SK-N-SH (cell line): ENCODE results near the gene MATK.

Experiments used
- EP300 ChIP-seq, 2 experiments: IDR thresholded peaks; 2 replicates each; pipeline versions ENCODE4 v1.4.0 to v1.6.1; 2012; ENCODE audit warnings: borderline replicate concordance in 1 of 2, low read depth in 1 of 2, low read length in 1 of 2
- EZH2phosphoT487 ChIP-seq: fragments of 200-600 bp; sonication (generic); IDR thresholded peaks from 2 replicates; pipeline ENCODE4 v1.6.1; 2017; ENCODE audit warnings: low read depth, mixed run types, mild to moderate bottlenecking, antibody characterized with exemption, moderate library complexity, borderline replicate concordance
- RCOR1 ChIP-seq: fragments of 150-350 bp; IDR thresholded peaks from 2 replicates; pipeline ENCODE4 v1.6.1; 2017; ENCODE audit warnings: antibody characterized with exemption, low read length
- YY1 ChIP-seq: IDR thresholded peaks from 2 replicates; pipeline ENCODE4 v1.4.0; 2012; ENCODE audit warnings: low read depth, mild to moderate bottlenecking
- TF ChIP-seq, protein P1 (sequence below): fragments of 200-600 bp; sonication (generic); IDR thresholded peaks from 2 replicates; pipeline ENCODE4 v1.6.1; 2017; ENCODE audit warnings: antibody characterized with exemption, mild to moderate bottlenecking, moderate library complexity

- TF ChIP-seq, protein P1, sequence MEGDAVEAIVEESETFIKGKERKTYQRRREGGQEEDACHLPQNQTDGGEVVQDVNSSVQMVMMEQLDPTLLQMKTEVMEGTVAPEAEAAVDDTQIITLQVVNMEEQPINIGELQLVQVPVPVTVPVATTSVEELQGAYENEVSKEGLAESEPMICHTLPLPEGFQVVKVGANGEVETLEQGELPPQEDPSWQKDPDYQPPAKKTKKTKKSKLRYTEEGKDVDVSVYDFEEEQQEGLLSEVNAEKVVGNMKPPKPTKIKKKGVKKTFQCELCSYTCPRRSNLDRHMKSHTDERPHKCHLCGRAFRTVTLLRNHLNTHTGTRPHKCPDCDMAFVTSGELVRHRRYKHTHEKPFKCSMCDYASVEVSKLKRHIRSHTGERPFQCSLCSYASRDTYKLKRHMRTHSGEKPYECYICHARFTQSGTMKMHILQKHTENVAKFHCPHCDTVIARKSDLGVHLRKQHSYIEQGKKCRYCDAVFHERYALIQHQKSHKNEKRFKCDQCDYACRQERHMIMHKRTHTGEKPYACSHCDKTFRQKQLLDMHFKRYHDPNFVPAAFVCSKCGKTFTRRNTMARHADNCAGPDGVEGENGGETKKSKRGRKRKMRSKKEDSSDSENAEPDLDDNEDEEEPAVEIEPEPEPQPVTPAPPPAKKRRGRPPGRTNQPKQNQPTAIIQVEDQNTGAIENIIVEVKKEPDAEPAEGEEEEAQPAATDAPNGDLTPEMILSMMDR, result no peak
- TF ChIP-seq EP300 (IDR thresholded peaks at IDR 0.05; ENCODE audit: borderline replicate concordance in 1 of 2, low read depth in 1 of 2, low read length in 1 of 2) (no peak), EZH2phosphoT487 (no peak), YY1 (no peak), RCOR1 (no peak)
Measured at GRCh38 chr19:3825286-3825956, 39.2 kb upstream of the MATK start.
